GM12874 (cell line): ENCODE measurements around the gene KLHL10.
A peak's percentile ranks its signal among the peaks of the same experiment; 100 is the strongest.

ENCODE experiments used
- TF ChIP-seq, protein P1 (sequence below): IDR thresholded peaks from 2 replicates; pipeline ENCODE4 v1.5.1; 2011; ENCODE audit warnings: low read depth, mild to moderate bottlenecking, control low read depth, low read length, moderate library complexity; ENCODE audit not compliant: insufficient read depth

Gene KLHL10

DNA sequence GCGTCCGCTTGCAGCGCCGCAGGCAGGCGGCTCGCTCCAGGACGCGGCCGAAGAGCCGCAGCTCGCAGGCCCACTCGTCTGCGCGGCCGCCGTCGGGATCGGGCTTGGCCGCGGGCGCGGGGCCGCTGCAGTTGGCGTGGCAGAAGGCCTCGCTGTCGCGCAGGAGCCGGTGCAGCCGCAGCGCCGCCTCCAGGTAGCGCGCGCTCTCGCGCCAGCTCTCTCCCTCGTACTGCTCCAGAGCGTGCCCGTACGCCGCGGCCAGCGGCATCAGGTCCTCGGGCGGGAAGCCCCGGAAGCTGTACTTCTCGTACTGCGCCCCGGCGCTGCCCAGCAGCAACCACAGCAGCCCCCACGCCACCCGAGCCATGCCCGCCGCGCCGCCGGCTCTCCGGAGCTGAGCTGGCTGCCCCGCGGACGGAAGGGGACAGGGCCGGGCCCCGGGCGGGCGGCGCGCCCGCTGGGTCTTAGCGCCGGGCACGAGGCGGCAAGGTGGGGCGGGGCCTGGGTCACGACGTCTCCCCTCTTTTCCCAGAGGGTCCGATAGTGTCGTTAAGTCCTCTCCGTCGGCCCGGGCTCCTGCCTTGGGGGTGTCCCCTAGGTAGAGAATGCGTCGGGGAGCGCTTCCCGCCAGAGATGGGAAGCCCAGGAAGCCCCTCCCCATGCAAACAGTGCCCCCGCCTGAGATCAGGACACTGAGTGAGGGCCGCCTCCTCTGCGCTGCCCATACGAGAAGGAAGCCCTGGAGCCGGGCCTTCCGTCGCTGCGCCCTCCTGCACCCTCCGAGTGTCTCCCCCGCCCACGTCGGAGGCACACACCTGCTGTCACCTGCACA, 25.9 kb upstream of the KLHL10 start, which contains the start of gene P3H4:
TSS of gene P3H4 (minus strand) at position 401 of the 832 bp plus-strand sequence. CDS start at position 367, 34 bp downstream.
- TF ChIP-seq, protein P1, sequence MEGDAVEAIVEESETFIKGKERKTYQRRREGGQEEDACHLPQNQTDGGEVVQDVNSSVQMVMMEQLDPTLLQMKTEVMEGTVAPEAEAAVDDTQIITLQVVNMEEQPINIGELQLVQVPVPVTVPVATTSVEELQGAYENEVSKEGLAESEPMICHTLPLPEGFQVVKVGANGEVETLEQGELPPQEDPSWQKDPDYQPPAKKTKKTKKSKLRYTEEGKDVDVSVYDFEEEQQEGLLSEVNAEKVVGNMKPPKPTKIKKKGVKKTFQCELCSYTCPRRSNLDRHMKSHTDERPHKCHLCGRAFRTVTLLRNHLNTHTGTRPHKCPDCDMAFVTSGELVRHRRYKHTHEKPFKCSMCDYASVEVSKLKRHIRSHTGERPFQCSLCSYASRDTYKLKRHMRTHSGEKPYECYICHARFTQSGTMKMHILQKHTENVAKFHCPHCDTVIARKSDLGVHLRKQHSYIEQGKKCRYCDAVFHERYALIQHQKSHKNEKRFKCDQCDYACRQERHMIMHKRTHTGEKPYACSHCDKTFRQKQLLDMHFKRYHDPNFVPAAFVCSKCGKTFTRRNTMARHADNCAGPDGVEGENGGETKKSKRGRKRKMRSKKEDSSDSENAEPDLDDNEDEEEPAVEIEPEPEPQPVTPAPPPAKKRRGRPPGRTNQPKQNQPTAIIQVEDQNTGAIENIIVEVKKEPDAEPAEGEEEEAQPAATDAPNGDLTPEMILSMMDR, result peak; percentile 86

DNA sequence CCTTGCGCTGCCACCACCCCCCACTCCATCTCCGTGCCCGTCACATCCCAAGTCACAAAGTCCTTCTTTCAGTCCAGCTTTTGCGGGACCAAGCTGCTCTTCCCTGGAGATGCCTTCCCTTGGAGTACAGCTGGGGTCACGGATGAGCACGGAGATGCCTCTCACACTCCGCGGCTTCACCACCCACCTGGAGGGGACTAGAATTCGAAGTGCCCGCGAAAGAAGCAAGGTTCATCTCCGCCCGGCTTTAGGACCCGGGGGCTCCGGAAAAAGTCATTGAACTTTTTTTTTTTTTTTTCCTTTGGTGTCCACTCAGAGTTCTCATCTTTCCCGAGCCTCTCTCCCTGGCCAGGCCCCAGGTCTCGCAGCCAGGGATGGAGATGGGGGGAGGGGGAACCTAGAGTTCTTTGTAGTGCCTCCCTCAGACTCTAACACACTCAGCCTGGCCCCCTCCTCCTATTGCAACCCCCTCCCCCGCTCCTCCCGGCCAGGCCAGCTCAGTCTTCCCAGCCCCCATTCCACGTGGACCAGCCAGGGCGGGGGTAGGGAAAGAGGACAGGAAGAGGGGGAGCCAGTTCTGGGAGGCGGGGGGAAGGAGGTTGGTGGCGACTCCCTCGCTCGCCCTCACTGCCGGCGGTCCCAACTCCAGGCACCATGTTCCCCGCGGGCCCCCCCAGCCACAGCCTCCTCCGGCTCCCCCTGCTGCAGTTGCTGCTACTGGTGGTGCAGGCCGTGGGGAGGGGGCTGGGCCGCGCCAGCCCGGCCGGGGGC, 25.1 kb upstream of the KLHL10 start, which contains the start of gene FKBP10:
TSS of gene FKBP10 (plus strand) at position 624 of the 771 bp plus-strand sequence. CDS start at position 655, 31 bp downstream.
- TF ChIP-seq, protein P1, result no peak

DNA sequence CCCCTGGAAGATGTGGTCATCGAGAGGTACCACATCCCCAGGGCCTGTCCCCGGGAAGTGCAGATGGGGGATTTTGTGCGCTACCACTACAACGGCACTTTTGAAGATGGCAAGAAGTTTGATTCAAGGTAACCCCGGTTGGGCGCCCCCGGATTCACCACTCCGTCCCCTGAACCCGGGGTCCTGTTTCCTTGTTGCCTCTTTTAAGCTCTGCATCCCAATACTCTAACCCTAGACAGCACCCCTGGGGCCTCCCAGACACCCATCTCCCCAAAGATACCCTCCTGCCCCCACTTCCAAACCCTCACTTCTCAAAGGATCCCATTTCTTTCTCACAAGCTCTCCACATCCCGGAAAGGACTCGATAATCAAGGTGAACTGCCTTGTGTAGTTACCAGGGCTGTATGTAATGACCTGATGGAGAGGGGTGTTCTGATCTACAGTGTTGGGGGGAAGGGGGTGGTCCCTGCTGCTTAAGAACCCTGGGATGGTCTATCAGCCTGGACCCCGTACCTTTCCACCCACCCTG, 24.4 kb upstream of the KLHL10 start:
- TF ChIP-seq, protein P1, result no peak

DNA sequence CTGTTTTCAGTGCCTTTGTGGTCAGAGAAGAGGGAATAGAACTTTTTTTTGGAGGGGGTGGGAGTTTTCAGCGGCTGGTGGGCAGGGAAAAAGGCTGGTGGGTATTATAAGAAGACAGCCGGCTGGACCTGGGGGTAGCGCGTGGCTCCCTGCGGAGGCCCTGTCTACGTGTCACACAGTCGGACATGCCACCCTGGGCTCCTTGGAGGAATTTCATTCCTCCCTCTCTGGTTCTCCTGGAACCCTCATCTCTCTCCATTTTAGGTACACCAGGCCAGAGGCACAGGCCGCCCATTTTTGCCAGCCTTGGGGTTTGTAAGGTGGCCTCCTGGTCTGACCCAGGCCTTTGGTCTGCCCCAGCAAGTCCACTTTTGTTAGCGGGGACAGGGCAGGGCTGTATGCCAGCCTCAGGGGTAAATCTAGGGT, 23.9 kb upstream of the KLHL10 start:
- TF ChIP-seq, protein P1, result no peak

DNA sequence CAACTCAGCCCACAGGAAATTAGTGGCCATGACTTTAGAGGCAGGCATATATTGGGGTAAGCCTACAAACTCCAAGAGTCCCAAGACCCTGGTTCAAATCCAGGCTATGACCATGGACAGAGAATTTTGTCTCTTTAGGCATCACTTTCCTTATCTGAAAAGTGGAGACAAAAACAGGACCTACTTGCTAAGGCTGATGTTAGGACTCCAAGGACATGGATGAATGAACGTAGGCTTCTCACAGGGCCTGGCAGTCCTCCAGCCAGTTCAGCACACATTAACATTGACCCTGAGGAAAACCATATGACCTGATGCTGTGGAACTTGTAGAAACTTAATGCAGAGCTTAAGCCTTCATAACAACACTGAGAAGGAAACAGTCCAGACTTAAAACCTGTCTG, 23.4 kb upstream of the KLHL10 start:
- TF ChIP-seq, protein P1, result no peak

DNA sequence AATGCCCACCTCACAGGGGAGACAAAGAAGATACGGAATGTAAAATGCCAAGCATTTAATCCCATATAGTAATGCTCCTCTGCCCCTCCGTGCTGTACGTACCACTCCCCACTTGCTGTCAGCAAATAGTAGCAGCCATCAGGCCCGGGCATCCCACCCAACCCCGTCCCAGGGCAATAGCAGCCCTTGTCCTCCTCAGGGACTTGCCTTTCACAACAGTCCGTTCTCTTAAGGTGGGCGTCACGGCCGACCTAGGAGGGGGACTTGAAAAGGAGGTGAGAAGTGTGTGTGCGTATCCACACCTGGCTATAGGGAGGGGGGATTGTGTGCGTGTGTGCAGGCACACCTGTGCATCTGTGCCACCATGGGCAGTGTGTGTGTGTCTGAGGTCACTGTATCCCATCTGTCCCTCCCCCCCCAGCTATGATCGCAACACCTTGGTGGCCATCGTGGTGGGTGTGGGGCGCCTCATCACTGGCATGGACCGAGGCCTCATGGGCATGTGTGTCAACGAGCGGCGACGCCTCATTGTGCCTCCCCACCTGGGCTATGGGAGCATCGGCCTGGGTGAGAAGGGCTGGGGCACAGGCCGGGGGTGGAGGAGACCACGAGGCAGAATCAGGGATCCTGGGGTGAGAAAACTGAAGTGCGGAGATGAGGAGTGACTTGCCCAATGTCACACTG, 20.8 kb upstream of the KLHL10 start:
- TF ChIP-seq, protein P1, result no peak

DNA sequence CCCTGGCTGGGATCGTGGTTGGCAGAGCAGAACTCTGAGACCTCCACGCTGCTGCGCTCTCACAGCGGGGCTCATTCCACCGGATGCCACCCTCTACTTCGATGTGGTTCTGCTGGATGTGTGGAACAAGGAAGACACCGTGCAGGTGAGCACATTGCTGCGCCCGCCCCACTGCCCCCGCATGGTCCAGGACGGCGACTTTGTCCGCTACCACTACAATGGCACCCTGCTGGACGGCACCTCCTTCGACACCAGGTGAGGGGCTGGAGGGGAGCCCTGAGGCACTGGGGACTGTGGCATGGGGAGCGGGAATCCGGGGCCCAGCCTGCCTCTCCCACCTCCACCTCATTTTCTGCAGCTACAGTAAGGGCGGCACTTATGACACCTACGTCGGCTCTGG, 19.6 kb upstream of the KLHL10 start:
- TF ChIP-seq, protein P1, result no peak
